ENCODE measurements around the gene BSPH1. TPM values are rescaled to one million over a fixed set of nuclear protein-coding genes. Genes with fewer than 3 reads are reported as not detected.
"Not testable (repeated sequence)": the region's sequence is repeated elsewhere in the genome, so short reads cannot be mapped to it uniquely, and the experiment has no call there.

Gene BSPH1
- total RNA-seq, 1 experiment from 2014 or later, result not detected

DNA sequence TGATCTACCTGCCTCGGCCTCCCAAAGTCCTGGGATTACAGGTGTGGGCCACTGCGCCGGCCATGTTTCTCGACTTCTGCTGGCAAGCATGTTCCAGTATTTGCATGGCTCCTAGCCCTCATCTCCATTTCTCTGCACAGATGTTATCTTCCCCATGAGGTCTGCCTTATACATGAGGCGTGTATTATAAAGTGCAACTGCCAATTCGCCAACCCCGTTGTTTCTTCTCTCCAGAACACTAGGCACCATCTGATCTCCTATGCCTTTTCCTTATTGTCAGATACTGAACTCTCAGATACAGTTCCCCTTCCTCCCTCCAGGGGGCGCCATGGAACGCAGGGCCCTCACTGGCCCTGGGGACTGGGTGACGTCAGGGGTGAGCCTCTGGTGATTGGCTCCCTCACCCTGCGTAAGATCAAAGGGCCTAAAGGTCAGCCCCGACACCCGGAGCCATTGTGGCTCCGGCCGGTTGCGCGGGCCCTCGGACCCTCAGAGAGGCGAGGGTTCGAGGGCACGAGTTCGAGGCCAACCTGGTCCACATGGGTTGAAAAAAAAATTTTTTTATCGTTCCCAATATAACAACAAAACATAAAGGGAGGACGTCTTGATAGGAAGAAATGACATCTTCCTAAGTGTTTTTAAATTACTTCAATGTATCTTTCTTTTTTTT is 42.0 kb downstream of the BSPH1 start:
- H3K4me1 Mint-ChIP-seq (ENCODE audit: low read depth, unreplicated experiment); H3K36me3 ChIP-seq (ENCODE audit: control insufficient read depth, insufficient read depth, low read length); H3K27ac Mint-ChIP-seq (ENCODE audit: unreplicated experiment); H3K9me3 Mint-ChIP-seq (ENCODE audit: unreplicated experiment); BruUV-seq (replicated peaks); H3K27me3 Mint-ChIP-seq (ENCODE audit: insufficient read depth, unreplicated experiment); H3K36me3 Mint-ChIP-seq (ENCODE audit: insufficient read depth, unreplicated experiment); H3K4me1 ChIP-seq; H3K27me3 ChIP-seq (replicated peaks; ENCODE audit: control insufficient read depth, insufficient read depth, low read length); POLR2A ChIA-PET; H3K4me3 Mint-ChIP-seq (ENCODE audit: unreplicated experiment); intact Hi-C loops (cut with micrococcal nuclease; ENCODE audit: unreplicated experiment); H3K4me3 ChIP-seq (ENCODE audit: low read depth, low read length); CTCF ChIA-PET; H3K9me3 ChIP-seq: not testable (repeated sequence)
- peak; percentile 70 to 71 for DNase-seq
- TF ChIP-seq CTCF (IDR thresholded peaks at IDR 0.05; ENCODE audit: insufficient read depth in 1 of 2, low read depth in 1 of 2, low read length in 1 of 2, severe bottlenecking in 1 of 2, unreplicated experiment in 1 of 2), result peak in 1 of 2 experiments; percentile 75

GRCh38 chr19:47928581-47928980 is 63.4 kb downstream of the BSPH1 start:
- H3K36me3 Mint-ChIP-seq (ENCODE audit: insufficient read depth, unreplicated experiment); intact Hi-C loops (cut with micrococcal nuclease; ENCODE audit: unreplicated experiment); H3K4me3 ChIP-seq (ENCODE audit: low read depth, low read length); H3K36me3 ChIP-seq (ENCODE audit: control insufficient read depth, insufficient read depth, low read length); H3K27me3 ChIP-seq (replicated peaks; ENCODE audit: control insufficient read depth, insufficient read depth, low read length); H3K27me3 Mint-ChIP-seq (ENCODE audit: insufficient read depth, unreplicated experiment); H3K4me1 Mint-ChIP-seq (ENCODE audit: low read depth, unreplicated experiment); H3K9me3 ChIP-seq; H3K4me3 Mint-ChIP-seq (ENCODE audit: unreplicated experiment); H3K27ac Mint-ChIP-seq (ENCODE audit: unreplicated experiment); H3K9me3 Mint-ChIP-seq (ENCODE audit: unreplicated experiment); CTCF ChIA-PET; POLR2A ChIA-PET; BruUV-seq (replicated peaks); H3K4me1 ChIP-seq: not testable (repeated sequence)
- peak; percentile 32 to 34 for DNase-seq

DNA sequence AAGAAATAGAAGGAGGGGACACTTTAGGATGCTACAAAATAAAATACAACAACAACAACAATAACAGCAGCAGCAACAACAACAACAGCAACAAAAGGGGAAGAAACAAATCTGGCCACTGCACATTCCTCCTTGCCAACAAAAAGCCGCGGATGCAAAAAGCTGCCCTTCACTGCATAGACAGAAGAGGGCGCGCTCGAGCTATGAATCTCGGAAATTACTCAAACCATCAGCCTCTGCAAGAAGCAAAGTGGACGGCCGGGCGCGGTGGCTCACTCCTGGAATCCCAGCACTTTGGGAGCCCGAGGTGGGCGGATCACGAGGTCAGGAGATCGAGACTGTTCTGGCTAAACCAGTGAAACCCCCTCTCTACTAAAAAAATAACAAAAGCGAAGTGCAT is 71.9 kb downstream of the BSPH1 start:
- H3K9me3 Mint-ChIP-seq (ENCODE audit: unreplicated experiment); H3K4me1 ChIP-seq; H3K4me1 Mint-ChIP-seq (ENCODE audit: low read depth, unreplicated experiment); intact Hi-C loops (cut with micrococcal nuclease; ENCODE audit: unreplicated experiment); H3K27ac Mint-ChIP-seq (ENCODE audit: unreplicated experiment); H3K9me3 ChIP-seq; H3K27me3 ChIP-seq (replicated peaks; ENCODE audit: control insufficient read depth, insufficient read depth, low read length); CTCF ChIA-PET; H3K4me3 ChIP-seq (ENCODE audit: low read depth, low read length); H3K36me3 Mint-ChIP-seq (ENCODE audit: insufficient read depth, unreplicated experiment); POLR2A ChIA-PET; H3K27me3 Mint-ChIP-seq (ENCODE audit: insufficient read depth, unreplicated experiment); H3K4me3 Mint-ChIP-seq (ENCODE audit: unreplicated experiment); BruUV-seq (replicated peaks); H3K36me3 ChIP-seq (ENCODE audit: control insufficient read depth, insufficient read depth, low read length): not testable (repeated sequence)
- TF ChIP-seq CTCF (IDR thresholded peaks at IDR 0.05; ENCODE audit: insufficient read depth in 1 of 2, low read depth in 1 of 2, low read length in 1 of 2, severe bottlenecking in 1 of 2, unreplicated experiment in 1 of 2), result peak in 1 of 2 experiments; percentile 83
- peak in 1 of 2 experiments; percentile 96 for DNase-seq

Other genes starting within 250 kb of the BSPH1 start
- gene NOP53, start 246.6 kb downstream of the BSPH1 start, total RNA-seq (2022), result 347 and 360 TPM in 2 replicates
- 110 and 119 TPM in 2 replicates for gene SELENOW, start 213.5 kb downstream of the BSPH1 start, total RNA-seq (2022)
- gene TPRX1, start 187.6 kb downstream of the BSPH1 start, total RNA-seq (2022), result not detected in 2 replicates
- not detected in 2 replicates for gene CRX, start 170.2 kb downstream of the BSPH1 start, total RNA-seq (2022)
- not detected in 2 replicates for gene TPRX2, start 132.9 kb downstream of the BSPH1 start, total RNA-seq (2022)
- 4.5 TPM in 2 replicates for gene SULT2A1, start 105.9 kb downstream of the BSPH1 start, total RNA-seq (2022)
- not detected in 2 replicates for gene ELSPBP1, start 2.5 kb upstream of the BSPH1 start, total RNA-seq (2022)
- not detected in 2 replicates for gene CABP5, start 51.9 kb upstream of the BSPH1 start, total RNA-seq (2022)
- 1.5 and 2.4 TPM in 2 replicates for gene PLA2G4C, start 118.6 kb upstream of the BSPH1 start, total RNA-seq (2022)
- 78.7 and 88.2 TPM in 2 replicates for gene LIG1, start 178.2 kb upstream of the BSPH1 start, total RNA-seq (2022)
- gene ZSWIM9, start 178.5 kb upstream of the BSPH1 start, total RNA-seq (2022), result 4.9 and 6.6 TPM in 2 replicates